COLO829 (cell line): ENCODE measurements around the gene ANKRD11.
A peak's percentile ranks its signal among the peaks of the same experiment; 100 is the strongest.

Source experiments
- DNase-seq: peaks from one replicate; pipeline ENCODE4 v3.0.0; 2012; ENCODE audit warnings: low spot score

ANKRD11 gene

DNA sequence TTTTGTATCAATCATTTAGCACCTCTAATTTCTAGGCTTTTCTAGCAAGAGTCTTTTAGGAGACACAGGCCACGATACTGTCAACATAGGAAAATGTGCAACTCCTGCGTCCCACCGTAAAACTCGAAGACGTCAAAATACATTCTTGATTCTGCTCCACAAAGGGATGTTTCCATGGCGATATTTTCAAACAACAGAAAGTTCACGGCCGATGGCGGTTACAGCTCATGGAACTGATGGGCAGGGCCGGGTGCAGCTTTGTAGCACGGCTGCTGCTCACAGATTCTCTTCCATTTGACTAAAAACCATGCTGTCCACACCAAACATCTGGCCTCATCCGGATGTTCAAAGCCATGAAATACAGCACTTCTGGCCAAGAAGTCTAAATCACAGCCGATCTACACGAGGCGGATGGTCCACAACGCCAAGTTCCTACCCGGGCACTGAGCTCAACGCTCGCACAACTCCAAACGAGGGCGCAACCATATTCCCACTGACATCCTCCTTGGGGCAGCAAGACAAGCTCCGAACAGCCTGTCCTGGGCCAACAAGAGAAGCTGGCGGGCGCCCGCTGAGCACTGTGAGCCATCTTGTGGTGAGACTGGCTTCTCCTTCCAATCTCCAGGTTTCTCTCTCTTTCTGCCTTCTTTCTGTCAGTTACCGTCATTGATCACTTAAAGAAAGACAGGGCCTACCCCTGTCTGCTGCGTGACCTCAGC, 193.0 kb downstream of the ANKRD11 start:
- no peak for DNase-seq

DNA sequence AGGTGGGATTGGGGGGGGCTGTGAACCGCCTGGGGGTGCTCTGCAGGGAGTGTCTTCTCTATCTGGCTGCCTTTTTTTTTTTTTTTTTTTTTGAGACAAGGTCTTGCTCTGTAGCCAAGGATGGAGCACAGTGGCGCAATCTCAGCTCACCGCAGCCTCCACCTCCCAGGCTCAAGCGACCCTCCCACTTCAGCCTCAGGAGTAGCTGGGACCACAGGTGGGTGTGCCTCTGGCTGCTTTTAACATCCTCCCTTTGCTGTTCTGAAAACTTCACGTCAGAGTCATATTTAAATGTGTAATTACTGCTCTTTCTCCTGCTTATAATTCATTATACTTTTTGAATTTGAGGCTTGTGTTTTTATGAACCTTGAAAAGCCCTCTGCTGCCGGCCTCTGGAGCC, 194.4 kb downstream of the ANKRD11 start:
- DNase-seq: no peak

DNA sequence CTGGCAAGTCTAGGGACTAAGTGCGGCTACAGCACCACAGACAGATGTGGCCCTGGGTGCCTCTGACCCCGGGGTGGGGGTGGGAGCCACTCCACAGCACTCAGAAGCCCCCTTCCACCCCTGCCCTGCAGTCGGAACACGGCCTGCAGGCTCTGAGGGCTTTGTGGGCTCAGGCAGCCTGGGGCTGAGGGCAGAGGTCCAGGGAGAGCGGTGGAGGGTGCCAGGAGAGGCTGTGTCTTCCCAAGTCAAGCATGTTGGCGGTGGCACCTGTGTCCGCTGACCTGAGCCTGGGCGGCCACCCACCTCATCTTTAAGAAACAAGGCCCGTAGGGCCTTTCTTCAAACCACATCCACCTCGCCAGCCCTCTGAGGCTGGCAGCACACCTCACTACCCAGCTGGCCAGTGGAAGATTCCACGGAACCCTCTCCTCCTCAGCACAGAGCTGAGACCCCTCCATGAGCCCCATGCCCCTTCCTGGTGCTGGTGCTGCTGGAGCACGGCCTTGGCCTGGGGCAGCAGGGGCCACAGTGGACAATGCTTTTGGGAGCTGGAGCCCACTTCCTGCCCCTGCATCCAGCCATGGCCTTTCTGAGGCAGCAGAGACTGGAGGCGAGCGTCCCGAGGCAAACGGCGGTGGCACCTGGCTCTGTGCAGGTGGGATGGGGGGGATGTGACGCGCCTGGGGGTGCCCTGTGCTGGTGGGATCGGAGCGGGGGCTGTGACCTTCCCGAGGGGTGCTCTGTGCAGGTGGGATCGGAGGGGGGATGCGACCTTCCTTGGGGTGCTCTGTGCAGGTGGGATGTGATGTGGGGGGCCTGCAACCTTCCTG, 195.1 kb downstream of the ANKRD11 start:
- DNase-seq: no peak

DNA sequence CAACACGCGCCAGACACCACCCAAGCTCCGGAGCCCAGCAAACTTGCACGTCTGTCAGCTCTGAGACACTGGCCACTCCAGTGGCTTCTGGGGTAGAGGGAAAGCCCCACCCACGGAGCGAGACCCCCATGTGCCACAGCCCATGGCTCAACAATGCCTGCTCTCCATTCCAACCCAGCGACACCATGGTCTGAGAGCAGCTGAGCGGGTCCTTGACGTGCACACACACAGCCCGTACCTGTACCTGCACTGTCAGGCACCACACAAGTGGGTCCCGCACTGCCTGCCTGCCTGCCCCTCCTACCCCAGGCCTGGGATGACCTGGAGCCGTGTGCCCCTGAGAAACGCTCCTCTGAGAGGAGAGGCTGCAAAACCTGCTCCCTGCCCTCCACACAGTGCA, 195.9 kb downstream of the ANKRD11 start:
- DNase-seq: no peak

DNA sequence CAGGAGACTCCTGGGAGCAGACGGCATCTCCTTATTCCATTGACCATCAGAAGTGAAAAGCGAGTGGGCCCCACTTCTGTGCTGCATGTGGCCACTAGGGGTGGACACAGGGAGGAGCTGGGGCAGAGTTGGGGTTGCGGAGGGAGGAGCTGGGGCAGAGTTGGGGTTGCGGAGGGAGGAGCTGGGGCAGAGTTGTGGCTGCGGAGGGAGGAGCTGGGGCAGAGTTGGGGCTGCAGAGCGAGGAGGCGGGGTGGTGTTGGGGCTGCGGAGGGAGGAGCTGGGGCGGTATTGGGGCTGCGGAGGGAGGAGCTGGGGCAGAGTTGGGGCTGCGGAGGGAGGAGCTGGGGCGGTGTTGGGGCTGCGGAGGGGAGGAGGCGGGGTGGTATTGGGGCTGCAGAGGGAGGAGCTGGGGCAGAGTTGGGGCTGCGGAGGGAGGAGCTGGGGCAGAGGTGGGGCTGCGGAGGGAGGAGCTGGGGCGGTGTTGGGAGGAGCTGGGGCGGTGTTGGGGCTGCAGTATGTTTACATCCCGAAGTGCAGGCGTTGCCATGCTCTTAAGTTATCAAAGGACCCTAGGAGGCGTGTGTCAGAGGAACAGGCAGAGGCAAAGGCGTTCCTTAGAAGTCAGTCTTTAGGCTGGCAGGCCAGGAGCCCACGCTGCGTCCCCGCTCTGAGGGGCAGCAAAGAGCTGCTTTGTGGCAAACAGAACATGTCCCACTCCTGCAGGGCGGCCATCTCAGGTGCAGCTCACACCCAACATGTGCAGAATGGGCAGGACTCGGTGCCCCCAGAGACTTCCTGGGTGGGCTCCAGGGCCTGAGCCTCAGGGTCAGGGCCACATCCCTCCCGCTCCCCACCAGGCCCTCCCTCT, 196.9 kb downstream of the ANKRD11 start:
- DNase-seq: no peak

DNA sequence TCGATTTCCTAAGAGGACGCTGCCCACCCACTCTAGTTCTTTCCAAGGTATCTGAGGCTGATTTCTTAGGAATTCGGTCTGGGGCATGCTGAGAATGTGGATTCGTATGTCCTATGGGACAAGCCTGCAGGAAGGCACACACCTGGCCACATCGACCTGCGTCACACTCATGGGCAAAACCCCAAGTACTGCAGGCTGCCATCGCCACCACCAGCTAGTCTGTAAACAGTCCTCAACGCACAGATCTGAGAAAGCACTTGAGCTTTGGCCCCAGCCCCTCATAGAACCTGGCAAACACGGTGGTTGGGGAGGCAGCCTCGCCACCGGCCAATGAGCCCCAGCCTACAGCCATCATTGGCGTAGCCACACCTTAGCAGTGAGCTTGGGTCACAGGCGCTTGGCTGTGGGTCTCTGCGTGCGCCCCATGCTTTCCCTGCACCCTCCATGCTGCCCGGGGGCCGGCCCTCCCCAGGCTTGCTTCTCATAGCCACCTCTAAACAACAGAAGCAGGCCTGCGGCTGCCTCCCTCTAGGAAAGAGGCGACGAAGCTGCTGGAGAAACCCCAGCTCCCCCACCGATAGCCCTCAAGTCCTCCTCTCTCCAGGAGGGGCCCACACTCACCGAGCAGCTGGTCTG, 197.8 kb downstream of the ANKRD11 start:
- DNase-seq: no peak

DNA sequence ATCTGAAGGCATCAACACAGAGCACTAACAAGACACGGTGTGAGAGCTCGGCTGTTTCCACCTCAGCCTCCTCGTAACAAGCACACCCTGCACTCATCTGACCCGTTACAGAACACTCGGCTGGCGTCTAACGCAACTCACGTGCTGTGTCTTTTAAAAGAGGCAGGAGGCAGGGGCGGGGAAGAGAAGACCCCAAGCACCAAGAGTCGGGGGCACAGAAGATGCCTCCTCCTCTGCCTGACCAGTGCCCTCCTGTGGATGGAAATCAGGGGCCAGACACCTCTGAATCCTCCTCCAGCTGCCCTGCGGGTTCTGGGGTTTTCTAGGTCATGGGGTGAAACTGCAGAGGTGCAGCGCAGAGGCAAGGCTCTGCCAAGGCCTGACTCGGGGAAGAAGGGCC, 198.6 kb downstream of the ANKRD11 start:
- DNase-seq: no peak

DNA sequence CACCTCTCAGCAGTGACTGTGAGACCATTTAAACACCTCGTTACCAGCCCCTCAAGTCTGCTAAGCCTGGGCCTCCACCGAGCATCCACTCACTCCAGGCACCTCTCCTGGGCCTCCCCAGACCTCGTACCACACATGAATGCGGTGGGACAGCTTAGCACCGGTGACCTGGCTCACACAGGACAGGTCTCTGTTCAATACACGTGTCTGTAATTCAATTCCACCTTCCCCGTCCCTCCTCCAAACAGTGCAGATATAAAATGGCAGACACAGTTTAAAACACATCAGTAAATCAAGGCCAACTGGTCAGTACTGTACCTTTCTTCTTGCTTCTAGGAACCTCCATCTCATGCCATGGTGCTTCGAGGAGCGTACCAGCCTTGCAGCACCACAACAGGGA, 199.0 kb downstream of the ANKRD11 start:
- DNase-seq: no peak

DNA sequence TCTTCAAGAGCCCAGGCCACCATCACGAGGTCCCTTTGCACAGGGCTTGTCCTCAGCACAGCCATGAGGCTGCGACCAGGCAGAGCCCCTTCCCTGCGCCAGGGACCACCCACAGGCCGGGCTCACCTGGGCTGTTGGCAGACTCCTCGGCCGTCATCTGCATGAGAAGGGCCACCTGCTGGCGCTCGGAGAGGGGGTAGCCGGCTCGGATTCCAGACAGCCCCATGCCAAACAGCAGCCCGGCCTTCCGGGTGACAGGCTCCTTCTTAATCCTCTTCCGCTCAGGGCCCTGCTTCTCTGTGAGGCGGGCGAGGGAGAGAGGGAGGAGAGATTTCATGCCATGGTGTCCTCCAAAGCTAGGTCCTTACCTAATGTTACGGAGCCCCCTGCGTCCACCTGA, 199.5 kb downstream of the ANKRD11 start:
- no peak for DNase-seq

DNA sequence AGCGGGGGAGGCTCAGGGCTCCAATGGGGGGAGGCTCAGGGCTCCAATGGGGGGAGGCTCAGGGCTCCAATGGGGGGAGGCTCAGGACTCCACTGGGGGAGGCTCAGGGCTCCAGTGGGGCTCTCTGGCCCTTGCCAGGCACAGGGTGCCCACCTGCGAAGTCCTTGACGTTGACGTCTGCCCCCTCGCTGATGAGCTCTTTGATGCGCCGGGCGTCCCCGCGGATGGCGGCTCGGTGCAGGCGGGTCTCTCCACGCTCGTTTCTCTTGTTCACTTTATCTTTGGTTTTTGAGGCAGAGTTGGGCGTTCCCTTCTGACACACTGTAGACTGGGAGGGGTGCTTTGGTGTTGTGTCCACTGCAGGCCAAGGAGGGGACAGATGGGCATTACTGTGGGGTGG, 199.9 kb downstream of the ANKRD11 start:
- DNase-seq: no peak

DNA sequence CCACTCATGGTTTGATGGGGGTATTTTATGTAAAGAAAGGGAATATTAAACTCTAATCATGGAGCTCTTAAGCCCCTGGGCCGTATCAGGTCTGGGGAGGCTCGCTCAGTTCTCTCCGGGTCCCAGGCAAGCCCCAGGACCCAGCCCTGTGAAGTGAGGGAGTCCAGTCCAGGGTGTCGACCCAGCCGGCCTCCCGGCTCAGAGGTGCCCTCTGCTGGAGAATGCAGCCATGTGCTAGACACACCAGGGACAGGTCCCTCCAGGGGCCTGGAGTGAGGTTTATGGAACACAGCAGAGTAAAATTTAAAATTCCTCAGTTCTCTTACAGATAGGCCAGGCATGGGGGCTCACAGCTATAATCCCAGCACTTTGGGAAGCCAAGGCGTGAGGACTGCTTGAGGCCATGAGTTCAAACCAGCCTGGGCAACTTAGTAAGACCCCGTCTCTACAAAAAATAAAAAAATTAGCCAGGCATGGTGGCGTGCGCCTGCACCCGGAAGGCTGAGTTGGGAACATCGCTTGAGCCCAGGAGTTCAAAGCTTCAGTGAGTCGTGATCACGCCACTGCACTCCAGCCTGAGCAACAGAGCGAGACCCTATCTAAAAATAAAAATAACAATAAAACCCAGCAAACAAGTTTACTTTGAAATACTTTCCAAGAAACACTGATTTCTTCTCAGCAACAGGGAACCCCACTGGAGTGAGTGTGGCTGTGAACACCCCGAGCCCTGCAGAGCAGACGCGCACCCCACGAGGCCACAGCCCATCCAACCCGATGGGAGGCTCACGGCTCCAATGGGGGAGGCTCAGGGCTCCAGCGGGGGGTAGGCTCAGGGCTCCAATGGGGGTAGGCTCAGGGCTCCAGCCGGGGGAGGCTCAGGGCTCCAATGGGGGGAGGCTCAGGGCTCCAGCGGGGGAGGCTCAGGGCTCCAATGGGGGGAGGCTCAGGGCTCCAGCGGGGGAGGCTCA, 200.6 kb downstream of the ANKRD11 start:
- DNase-seq: peak; percentile 76

DNA sequence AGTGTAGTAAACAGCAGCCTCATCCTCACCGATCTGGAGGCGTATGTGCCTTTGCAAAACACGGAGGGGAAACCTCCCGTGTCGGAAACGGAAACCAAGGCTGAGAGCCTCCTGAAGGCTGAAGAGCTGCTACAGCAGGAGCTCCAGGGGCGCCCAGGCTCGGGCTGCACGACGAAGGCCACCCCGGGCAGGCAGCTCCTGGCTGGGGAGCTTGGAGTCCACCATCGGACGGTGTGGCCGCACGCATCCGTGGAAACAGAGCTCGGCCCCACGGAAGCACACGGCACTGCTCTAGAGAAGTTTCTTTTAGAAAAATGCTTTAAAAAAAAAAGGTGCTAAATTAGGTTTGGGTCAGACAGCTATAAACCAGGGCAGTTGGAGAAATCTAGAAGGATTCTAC, 201.4 kb downstream of the ANKRD11 start:
- DNase-seq: no peak

DNA sequence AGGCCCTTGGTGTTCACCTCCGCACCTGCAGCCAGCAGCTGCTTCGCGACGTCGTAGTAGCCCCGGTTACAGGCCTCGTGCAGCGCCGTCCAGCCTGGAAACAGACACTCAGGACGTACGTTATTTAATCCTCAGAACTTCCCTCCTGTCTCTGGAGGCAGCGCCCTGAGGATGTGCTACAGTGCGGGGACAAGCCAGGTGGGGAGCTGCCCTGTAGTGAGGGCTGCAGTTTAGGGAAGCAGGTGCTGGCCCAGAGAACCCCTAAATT, 201.8 kb downstream of the ANKRD11 start:
- no peak for DNase-seq

DNA sequence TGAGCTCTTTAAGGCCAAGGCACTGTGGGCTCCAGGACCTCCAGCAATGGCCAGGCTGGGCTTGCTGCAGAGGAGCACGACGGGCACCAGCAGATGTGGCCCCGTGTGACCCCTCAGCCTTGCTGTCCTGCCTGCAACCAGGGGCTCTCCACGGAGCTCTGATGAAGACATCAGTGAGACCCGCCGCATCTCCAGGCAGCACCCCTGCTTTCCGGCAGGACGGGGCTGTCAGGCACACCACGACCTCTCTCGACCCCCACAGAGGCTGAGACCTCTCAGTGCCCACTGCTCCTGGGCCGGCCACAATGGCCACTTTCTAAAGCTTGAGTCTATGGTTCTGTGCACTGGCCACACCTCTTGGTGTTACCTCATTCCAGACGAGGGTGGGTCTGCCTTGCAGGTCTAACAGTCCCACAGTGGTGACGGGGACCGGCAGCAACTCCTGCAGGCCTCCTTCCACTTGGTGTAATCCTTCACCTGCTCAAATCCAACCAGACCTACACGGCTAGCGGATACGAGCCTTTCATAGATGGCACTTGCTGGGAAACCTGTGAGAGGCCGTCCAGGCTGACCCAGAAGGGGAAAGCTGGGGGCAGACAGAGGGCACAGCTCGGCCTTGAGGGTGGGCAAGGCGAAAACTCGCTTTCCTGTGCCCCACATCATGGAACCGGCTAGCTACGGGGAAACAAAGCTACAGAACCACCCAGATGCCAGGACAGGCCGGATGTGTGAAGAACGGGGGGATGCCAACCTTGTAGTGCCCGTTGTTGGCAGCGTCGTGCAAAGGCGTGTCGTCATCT, 202.4 kb downstream of the ANKRD11 start:
- no peak for DNase-seq

DNA sequence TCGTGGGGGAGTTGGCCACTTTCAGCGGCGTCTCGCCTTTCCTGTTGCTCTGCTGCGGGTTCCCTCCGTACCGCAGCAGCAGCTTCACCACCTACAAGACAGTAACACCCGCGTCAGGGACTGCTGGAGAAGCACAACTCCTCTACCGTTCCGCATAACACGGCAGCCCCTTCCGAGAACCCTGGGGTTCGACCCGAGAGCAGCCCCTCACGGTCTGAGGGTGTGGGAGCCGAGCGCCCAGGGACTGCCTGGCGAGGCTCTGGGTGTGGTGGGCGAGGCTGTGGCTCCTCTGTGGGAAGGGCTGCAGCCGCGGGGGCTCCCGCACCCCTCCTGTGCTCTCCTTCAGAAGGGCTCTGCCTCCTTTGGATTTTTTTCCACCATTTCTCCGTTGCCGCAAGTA, 204.3 kb downstream of the ANKRD11 start:
- DNase-seq: no peak

DNA sequence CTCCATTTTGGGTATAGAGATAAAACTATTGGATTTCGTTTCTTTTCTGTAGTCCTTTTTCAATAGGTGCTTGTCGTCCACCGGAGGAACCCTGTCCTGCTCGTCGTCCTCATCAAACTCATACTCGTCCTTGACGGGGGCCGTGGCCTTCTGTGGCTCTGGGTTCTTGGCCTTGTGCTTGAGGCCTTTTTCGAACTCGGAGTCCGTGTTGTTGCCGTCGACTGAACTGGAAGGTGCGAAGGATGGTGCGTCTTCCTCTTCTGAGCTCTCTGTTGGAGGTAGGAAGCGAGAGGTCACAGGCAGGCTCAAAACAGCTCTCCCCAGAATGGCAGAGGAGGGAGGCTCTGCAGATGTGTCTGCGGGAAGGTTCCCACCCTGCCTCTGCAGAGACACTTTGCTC, 205.0 kb downstream of the ANKRD11 start:
- no peak for DNase-seq

DNA sequence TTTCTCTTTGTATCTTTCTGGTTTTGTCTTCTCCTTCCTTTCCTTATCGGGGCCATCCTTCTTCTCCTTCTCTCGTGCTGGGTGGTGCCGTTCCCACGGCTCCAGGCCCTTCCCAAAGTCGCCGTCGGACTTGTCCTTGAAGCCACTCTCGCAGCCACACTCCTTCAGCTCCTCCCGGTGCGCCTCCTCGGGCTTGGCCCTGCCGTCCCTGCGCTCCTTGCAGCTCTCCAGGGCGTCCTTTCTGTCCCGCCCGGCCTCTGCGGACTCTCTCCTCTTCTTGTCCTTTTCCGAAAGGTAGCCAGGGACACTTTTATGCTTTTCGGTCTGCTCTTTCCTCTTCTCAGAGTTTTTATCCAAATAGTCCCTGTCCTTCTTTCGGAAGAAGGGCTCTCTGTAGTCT, 206.9 kb downstream of the ANKRD11 start:
- DNase-seq: no peak

DNA sequence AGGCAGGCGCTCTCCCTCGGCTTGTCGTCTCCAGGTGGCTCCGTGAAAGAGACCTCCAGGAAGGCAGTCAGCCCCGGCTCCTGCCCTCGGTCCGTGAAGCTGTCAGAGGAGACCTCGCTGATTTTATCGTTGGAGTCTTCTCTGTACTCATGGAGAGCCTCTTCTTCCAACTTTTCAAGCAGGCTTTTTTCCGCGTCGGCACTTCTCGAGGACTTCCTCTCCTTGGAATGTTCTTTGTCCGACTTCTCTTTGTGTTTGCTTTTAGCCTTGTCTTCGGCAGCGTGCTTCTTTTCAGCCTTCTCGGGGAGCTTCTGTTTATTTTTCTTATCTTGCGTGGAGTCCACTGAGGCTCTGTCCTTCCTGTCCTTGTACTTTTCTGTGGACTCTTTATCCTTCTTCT, 207.8 kb downstream of the ANKRD11 start:
- DNase-seq: no peak

DNA sequence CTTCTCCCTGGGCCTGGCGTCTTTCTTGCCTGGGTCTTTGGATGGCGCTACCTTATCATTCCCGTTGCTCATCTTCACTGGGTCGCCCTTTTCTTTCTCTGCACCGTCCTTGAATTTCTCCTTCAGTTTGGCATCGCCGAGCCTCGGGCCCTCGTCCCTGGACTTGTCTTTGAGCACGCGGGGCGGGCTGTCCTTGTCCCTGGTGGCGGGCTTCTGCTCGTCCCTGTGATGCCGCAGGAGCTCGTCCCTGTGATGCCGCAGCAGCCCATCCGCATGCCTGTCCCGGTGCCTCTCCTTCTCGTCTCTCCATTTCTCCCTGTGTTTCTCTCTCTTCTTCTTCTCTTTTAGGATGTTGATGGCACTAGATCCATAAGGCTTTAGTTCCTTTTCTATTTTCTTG, 208.5 kb downstream of the ANKRD11 start:
- no peak for DNase-seq

DNA sequence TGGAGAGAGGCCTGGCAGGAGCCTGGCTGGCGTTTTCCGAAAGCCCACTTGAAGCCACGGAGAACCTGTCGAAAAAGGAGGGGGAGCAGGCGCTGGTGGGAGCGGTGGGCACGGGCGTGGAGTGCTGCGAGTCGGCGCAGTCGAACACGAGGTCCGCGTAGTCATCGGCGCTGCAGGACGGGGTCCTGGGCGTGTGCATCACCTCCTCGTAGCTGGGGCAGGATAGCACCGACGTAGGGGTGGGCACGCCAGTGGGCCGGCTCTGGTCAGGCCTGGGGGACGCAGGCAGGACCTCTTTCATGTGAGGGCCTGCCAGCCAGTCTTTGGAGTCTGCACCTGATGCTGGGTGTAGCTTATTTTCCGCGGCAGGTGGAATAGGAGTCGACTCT, 209.2 kb downstream of the ANKRD11 start:
- no peak for DNase-seq
